Measurements from ENCODE around the gene GSDMA. TPM values are rescaled to one million over a fixed set of nuclear protein-coding genes. Genes with fewer than 3 reads are reported as not detected.

GSDMA gene
- total RNA-seq, 2 donors from 2014 or later = 1.2 TPM; not detected in 1

DNA sequence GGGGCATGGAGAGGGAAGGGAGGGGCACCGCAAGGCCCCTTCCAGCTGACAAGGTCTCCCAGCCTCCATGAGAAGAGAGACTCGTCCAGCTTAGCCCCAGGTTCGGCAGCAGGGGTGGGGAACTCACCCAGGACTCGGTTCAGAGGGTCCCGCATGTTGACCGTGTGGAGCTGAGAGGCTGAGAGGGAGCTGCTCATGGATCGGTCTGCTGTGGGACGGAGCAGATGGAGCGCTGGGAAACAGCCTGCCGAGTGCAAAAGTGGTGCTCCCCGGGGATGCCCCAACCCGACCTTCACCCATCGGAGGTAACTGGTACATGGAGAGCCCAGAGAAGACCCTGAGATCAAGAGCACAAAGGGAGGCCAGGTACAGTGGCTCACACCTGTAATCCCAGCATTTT, 57.3 kb downstream of the GSDMA start:
- Histone ChIP-seq H3K9me3 (no peaks in the 10 kb centered on the region), H3K4me3 (no peak overlapping the region), H3K36me3 (peaks cover 0 to 10% of the 10 kb centered on the region in 2 donors), H3K4me1 (replicated peaks) (peaks cover 6% of the 10 kb centered on the region), H3K27ac (no peak overlapping the region), H3K27me3 (replicated peaks; ENCODE audit: insufficient read depth) (no peaks in the 10 kb centered on the region)
- intact Hi-C loops (cut with DNase I) = no loop called here
- DNase-seq (ENCODE audit: low spot score) = no peak
- WGBS = 91% methylated on average over 13 of the region's 13 CpGs
- TF ChIP-seq, protein P1, sequence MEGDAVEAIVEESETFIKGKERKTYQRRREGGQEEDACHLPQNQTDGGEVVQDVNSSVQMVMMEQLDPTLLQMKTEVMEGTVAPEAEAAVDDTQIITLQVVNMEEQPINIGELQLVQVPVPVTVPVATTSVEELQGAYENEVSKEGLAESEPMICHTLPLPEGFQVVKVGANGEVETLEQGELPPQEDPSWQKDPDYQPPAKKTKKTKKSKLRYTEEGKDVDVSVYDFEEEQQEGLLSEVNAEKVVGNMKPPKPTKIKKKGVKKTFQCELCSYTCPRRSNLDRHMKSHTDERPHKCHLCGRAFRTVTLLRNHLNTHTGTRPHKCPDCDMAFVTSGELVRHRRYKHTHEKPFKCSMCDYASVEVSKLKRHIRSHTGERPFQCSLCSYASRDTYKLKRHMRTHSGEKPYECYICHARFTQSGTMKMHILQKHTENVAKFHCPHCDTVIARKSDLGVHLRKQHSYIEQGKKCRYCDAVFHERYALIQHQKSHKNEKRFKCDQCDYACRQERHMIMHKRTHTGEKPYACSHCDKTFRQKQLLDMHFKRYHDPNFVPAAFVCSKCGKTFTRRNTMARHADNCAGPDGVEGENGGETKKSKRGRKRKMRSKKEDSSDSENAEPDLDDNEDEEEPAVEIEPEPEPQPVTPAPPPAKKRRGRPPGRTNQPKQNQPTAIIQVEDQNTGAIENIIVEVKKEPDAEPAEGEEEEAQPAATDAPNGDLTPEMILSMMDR (IDR thresholded peaks at IDR 0.05) = no peak
- TF ChIP-seq POLR2AphosphoS5 (IDR thresholded peaks at IDR 0.05) (no peak), POLR2A (IDR thresholded peaks at IDR 0.05) (no peak)

DNA sequence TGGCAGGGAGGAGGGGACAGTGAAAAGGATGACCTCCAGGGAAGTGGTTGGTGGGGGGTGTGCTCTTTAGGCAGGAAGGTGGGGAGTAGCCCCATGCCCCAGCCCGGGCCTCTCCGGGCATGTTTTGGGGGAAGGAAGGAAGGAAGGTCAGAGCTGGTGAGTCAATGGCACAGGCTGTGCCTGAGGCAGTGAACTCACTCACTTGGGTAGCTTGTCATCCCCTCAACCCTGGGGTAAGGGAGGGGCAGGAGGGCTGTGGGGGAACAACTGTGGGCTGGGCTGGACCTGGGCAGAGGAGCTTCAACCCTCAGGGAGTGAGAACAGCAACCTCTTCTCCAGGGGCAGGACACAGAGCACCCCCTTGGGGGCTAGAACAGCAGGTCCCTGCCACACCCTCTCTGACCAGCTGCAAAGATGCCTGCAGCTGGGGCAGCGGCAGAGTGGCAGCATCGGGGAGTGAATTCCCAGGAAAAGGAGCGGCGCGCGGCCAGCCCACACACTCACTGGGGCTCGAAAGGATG, 58.7 kb downstream of the GSDMA start:
- H3K4me3 ChIP-seq = no peak overlapping the region
- H3K36me3 ChIP-seq = peaks cover 0 to 10% of the 10 kb centered on the region in 2 donors
- no peaks in the 10 kb centered on the region for H3K27me3 ChIP-seq (replicated peaks; ENCODE audit: insufficient read depth)
- TF ChIP-seq POLR2A (IDR thresholded peaks at IDR 0.05) = no peak
- TF ChIP-seq, protein P1 (IDR thresholded peaks at IDR 0.05) = no peak
- TF ChIP-seq POLR2AphosphoS5 (IDR thresholded peaks at IDR 0.05) = no peak
- 71% methylated on average over 9 of the region's 9 CpGs for WGBS
- intact Hi-C loops (cut with DNase I) = no loop called here
- H3K27ac ChIP-seq = no peak overlapping the region
- no peak for DNase-seq (ENCODE audit: low spot score)
- no peaks in the 10 kb centered on the region for H3K9me3 ChIP-seq
- peaks cover 15% of the 10 kb centered on the region for H3K4me1 ChIP-seq (replicated peaks)

DNA sequence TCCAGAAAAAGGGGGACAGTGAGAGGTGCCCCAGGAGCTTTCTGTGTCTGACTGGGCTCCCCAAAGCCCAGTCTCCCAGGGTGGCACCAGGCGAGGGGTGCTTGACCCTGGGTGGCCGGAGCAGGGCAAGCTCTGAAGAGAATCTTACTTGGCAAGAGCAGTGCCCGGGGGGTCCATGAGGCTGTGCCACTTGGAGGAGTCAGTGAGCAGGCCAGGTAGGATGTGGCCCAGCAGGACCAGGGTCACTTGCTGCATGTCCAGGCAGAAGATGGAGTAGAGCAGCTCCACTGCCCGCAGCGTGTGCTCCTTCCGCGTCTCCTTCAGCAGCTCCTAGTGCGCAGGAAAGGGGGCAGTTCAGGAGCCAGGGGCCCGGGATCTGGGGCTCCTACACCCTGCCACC, 59.7 kb downstream of the GSDMA start:
- 92% methylated on average over 9 of the region's 9 CpGs for WGBS
- no peaks in the 10 kb centered on the region for H3K9me3 ChIP-seq
- no peak overlapping the region for H3K27ac ChIP-seq
- H3K4me1 ChIP-seq (replicated peaks) = peaks cover 20% of the 10 kb centered on the region
- no peak overlapping the region for H3K4me3 ChIP-seq
- intact Hi-C loops (cut with DNase I) = no loop called here
- no peak for DNase-seq (ENCODE audit: low spot score)
- peaks cover 0 to 10% of the 10 kb centered on the region in 2 donors for H3K36me3 ChIP-seq
- H3K27me3 ChIP-seq (replicated peaks; ENCODE audit: insufficient read depth) = no peaks in the 10 kb centered on the region
- no peak for TF ChIP-seq POLR2AphosphoS5 (IDR thresholded peaks at IDR 0.05)
- TF ChIP-seq POLR2A (IDR thresholded peaks at IDR 0.05) = no peak
- TF ChIP-seq, protein P1 (IDR thresholded peaks at IDR 0.05) = no peak

DNA sequence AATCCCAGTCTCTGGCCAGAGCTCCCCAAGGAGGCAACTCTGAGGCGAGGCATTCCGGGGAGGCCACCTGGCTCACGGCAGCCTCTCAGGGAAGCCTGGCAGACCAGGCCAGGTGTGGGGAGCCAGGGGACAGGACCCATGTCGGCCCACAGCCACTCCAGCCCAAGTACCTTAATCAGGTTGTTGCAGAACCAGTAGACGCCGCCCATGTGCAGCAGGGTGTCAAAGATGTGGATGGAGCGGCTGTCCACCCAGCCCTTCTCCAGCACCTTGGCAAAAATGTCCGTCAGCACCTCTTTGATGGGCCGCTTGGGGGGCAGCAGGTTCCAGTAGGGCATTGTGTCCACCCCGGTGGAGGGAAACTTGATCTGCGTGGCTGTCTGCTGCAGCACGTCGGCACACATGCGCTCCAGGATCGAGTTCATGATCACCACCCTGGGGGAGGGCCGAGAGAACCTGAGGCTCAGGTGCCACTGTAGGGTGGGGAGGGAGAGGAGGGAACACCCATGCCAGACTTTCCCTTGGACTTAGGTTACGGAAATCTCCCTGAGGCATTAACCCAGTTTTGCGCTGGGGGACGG, 60.2 kb downstream of the GSDMA start:
- Histone ChIP-seq H3K36me3 (peaks cover 0 to 10% of the 10 kb centered on the region in 2 donors), H3K4me1 (replicated peaks) (peaks cover 20% of the 10 kb centered on the region), H3K27me3 (replicated peaks; ENCODE audit: insufficient read depth) (no peaks in the 10 kb centered on the region), H3K4me3 (no peak overlapping the region), H3K9me3 (no peaks in the 10 kb centered on the region), H3K27ac (peak overlapping the region in 1 of 2 donors; percentile 41)
- TF ChIP-seq, protein P1 (IDR thresholded peaks at IDR 0.05) = peak in 1 of 4 experiments; percentile 4
- peak; percentile 49 for TF ChIP-seq POLR2A (IDR thresholded peaks at IDR 0.05)
- peak; percentile 4 for TF ChIP-seq POLR2AphosphoS5 (IDR thresholded peaks at IDR 0.05)
- WGBS = 44% methylated on average over 19 of the region's 19 CpGs
- DNase-seq (ENCODE audit: low spot score) = peak; percentile 33
- intact Hi-C loops (cut with DNase I) = no loop called here
